Glutamatergic neuron (in vitro differentiated cells): ENCODE measurements around the gene ORAI2. TPM values are rescaled to one million over a fixed set of nuclear protein-coding genes. Genes with fewer than 3 reads are reported as not detected.
A peak's percentile ranks its signal among the peaks of the same experiment; 100 is the strongest.

Experiments
- DNase-seq: peaks from one replicate; pipeline ENCODE4 v3.0.0; 2022
- H3K27ac Mint-ChIP-seq: one replicate; pipeline ENCODE4 v1.8.0; 2020; ENCODE audit warnings: mild to moderate bottlenecking, mixed read lengths, inconsistent platforms; ENCODE audit not compliant: unreplicated experiment
- H3K27me3 Mint-ChIP-seq: one replicate; pipeline ENCODE4 v1.8.0; 2020; ENCODE audit warnings: mild to moderate bottlenecking, moderate library complexity, mixed read lengths, inconsistent platforms; ENCODE audit not compliant: unreplicated experiment
- H3K36me3 Mint-ChIP-seq: one replicate; pipeline ENCODE4 v1.8.0; 2020; ENCODE audit warnings: mild to moderate bottlenecking, mixed read lengths, inconsistent platforms; ENCODE audit not compliant: unreplicated experiment
- H3K4me1 Mint-ChIP-seq: one replicate; pipeline ENCODE4 v1.8.0; 2020; ENCODE audit warnings: mild to moderate bottlenecking, low read depth, mixed read lengths, inconsistent platforms; ENCODE audit not compliant: unreplicated experiment
- H3K4me3 Mint-ChIP-seq: one replicate; pipeline ENCODE4 v1.8.0; 2020; ENCODE audit warnings: mild to moderate bottlenecking, mixed read lengths, inconsistent platforms; ENCODE audit not compliant: unreplicated experiment
- H3K9me3 Mint-ChIP-seq: one replicate; pipeline ENCODE4 v1.8.0; 2020; ENCODE audit warnings: mild to moderate bottlenecking, moderate library complexity, mixed read lengths, inconsistent platforms; ENCODE audit not compliant: unreplicated experiment
- total RNA-seq: library from RNA; stranded (reverse); fragmentation: NEBNext Ultra II Directional; extraction: Animal tissue kit (Norgen Biotek cat#: 25700); gene quantifications from one replicate; pipeline ENCODE4 v1.2.1, GENCODE V29; 2021; ENCODE audit not compliant: unreplicated experiment
- TF ChIP-seq, protein P1 (sequence below): fragments of 200-600 bp; sonication (generic); IDR thresholded peaks from one replicate; pipeline ENCODE4 v1.5.0; 2021; ENCODE audit not compliant: partially characterized antibody, unreplicated experiment

Gene ORAI2
- total RNA-seq, 1 donor from 2014 or later, result 31.8 TPM

DNA sequence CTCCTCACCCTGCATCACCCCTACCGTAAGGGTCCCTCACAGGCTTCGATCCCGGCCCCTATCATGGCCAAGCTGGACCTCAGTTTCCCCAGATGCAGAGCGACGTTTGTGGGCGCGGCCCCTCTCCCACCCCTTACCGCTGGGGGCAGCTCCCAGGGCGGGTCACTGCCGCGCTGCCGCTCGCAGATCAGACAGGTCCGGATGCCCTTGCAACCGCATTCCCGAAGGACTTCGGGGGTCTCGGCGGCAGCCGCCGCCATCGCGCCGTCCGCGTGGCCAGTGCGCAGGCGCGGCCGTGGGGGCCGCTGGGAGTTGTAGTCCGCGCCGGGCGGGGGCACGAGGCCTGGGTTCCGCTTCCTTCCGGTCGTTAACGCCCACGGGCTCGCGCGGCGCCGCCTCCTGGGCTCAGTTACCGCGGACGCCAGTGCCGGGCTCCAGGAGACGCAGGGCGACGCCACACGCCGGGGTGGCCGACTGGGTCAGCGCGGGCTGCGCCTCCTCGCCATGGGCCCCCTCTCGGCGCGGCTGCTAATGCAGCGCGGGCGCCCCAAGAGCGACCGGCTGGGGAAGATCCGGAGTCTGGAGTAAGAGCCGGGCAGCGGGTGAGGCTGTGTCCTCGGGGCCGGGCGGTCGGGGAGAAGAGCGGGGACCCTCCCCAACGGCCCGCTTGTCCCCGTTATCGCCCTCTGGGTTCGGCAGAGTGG, 31.4 kb downstream of the ORAI2 start, which contains the start of the genes ALKBH4 and LRWD1:
TSS of gene ALKBH4 (minus strand) at position 287 of the 704 bp plus-strand sequence. CDS start at position 260, 27 bp downstream.
TSS of gene LRWD1 (plus strand) at position 408 of the 704 bp plus-strand sequence. CDS start at position 505, 97 bp downstream.
- DNase-seq, result peak; percentile 96
- TF ChIP-seq, protein P1, sequence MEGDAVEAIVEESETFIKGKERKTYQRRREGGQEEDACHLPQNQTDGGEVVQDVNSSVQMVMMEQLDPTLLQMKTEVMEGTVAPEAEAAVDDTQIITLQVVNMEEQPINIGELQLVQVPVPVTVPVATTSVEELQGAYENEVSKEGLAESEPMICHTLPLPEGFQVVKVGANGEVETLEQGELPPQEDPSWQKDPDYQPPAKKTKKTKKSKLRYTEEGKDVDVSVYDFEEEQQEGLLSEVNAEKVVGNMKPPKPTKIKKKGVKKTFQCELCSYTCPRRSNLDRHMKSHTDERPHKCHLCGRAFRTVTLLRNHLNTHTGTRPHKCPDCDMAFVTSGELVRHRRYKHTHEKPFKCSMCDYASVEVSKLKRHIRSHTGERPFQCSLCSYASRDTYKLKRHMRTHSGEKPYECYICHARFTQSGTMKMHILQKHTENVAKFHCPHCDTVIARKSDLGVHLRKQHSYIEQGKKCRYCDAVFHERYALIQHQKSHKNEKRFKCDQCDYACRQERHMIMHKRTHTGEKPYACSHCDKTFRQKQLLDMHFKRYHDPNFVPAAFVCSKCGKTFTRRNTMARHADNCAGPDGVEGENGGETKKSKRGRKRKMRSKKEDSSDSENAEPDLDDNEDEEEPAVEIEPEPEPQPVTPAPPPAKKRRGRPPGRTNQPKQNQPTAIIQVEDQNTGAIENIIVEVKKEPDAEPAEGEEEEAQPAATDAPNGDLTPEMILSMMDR, result no peak
- Mint-ChIP-seq H3K9me3 (peaks cover 7% of the 10 kb centered on the region), H3K36me3 (no peaks in the 10 kb centered on the region), H3K27ac (peak within 1 kb of the TSS; percentile 89), H3K4me1 (peaks cover 8% of the 10 kb centered on the region), H3K4me3 (peak within 1 kb of the TSS; percentile 96), H3K27me3 (peaks cover 9% of the 10 kb centered on the region)

DNA sequence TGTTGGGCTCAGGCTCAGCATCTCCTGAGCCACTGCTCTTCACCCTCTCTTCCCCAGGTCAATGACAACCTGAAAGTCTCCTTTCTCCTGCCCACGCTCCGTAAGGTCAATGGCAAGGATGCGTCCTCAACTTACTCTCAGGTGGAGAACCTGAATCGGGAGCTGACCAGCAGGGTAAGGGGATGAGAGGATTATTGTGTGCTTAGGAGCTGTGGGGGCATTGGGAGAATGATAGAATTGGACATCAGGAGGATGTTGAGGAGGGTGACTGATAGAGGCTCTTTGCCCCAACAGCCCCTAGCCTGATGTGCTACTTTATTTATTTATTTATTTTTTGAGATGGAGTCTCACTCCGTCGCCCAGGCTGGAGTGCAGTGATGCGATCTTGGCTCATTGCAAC, 32.7 kb downstream of the ORAI2 start:
- Mint-ChIP-seq H3K9me3 (peaks cover 7% of the 10 kb centered on the region), H3K4me3 (peak overlapping the region; percentile 79), H3K27me3 (peaks cover 9% of the 10 kb centered on the region), H3K27ac (no peak overlapping the region), H3K36me3 (no peaks in the 10 kb centered on the region), H3K4me1 (peaks cover 11% of the 10 kb centered on the region)
- no peak for DNase-seq
- TF ChIP-seq, protein P1, result no peak

DNA sequence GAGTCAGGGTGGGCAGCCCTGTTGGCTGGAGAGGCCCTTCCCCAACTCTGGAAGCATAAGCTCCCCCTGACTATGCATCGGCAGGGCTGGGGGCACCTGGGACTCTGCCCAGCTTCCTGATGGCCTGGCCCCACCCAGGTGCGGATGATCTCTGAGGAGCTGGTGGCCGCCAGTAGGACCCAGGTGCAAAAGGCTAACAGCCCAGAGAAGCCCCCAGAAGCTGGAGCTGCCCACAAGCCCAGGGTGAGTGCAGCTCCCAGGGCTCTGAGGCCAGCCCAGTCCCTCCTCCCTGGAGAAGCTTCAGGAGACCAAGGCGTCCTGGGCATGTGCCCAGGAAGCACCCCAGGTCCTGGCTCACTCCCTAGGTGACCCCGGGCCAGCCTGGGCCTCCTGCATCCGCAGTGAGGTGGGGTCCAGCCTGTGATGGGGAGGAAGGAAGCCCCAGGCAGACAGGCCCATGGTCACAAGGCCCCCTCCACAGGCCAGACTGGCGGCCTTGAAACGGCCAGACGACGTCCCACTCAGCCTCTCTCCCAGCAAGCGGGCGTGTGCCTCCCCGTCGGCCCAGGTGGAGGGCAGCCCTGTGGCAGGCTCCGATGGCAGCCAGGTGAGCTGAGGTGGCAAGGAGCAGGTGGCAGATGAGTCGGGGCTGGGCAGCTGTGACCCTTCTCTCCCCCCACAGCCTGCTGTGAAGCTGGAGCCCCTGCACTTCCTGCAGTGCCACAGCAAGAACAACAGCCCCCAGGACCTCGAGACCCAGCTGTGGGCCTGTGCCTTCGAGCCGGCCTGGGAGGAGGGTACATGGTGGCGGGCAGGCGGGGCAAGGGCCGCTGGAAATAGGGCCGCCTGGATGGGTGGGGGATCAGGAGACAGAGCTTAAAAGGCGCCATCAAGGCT, 34.5 kb downstream of the ORAI2 start:
- Mint-ChIP-seq H3K27me3 (peaks cover 14% of the 10 kb centered on the region), H3K4me1 (peaks cover 9% of the 10 kb centered on the region), H3K4me3 (no peak overlapping the region), H3K27ac (no peak overlapping the region), H3K9me3 (peaks cover 7% of the 10 kb centered on the region), H3K36me3 (no peaks in the 10 kb centered on the region)
- peak; percentile 11 for DNase-seq
- TF ChIP-seq, protein P1, result no peak

DNA sequence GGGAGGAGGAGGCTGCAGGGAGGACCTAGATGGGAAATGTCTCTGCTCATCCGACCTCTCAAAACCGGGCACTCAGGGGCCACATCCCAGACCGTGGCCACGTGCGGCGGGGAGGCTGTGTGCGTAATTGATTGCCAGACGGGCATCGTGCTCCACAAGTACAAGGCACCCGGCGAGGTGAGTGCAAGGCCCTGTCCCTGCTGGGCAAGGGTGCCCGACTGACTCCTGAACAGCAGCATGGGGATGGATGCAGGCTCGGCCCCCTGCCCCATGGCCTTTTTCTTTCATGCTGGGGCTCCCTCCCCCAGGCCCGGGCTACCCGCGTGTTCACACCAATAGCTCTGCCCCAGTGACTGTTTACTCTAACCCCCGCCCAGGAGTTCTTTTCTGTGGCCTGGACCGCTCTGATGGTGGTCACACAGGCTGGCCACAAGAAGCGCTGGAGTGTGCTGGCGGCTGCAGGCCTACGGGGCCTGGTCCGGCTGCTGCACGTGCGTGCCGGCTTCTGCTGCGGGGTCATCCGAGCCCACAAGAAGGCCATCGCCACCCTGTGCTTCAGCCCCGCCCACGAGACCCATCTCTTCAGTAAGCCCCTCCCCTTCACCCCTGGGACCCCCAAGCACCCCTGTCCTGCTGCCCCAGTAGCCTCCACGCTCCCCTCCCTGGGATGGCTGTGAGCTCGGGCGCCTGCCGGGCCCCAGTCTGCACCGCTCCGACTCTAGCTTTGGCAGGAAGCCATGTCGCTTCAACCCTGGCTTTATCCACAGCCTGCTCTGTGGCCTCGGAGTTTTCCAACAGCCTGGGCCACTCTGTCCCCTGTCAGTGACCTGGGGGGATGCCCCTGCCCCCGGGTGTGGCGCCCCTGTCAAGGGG, 35.3 kb downstream of the ORAI2 start:
- Mint-ChIP-seq H3K4me3 (no peak overlapping the region), H3K4me1 (peaks cover 6% of the 10 kb centered on the region), H3K9me3 (peaks cover 7% of the 10 kb centered on the region), H3K36me3 (no peaks in the 10 kb centered on the region), H3K27ac (no peak overlapping the region), H3K27me3 (peaks cover 15% of the 10 kb centered on the region)
- peak; percentile 10 for DNase-seq
- TF ChIP-seq, protein P1, result no peak
